Nephron progenitor cell (in vitro differentiated cells): ENCODE data around the gene TMPRSS11F.

ENCODE experiments used
- DNase-seq: peaks from one replicate; pipeline ENCODE4 v3.0.0; 2021
- H3K27ac Mint-ChIP-seq: 2 replicates; pipeline ENCODE4 v1.8.0; 2021; ENCODE audit warnings: mild to moderate bottlenecking, moderate library complexity, mixed read lengths
- H3K27me3 Mint-ChIP-seq: 2 replicates; pipeline ENCODE4 v1.8.0; 2021; ENCODE audit warnings: mild to moderate bottlenecking, low read depth, mixed read lengths; ENCODE audit not compliant: poor library complexity
- H3K36me3 Mint-ChIP-seq: 2 replicates; pipeline ENCODE4 v1.8.0; 2021; ENCODE audit warnings: low read depth, mixed read lengths
- H3K4me1 Mint-ChIP-seq: 2 replicates; pipeline ENCODE4 v1.8.0; 2021; ENCODE audit warnings: mixed read lengths
- H3K4me3 Mint-ChIP-seq: 2 replicates; pipeline ENCODE4 v1.8.0; 2021; ENCODE audit warnings: mild to moderate bottlenecking, moderate library complexity, mixed read lengths
- H3K9me3 Mint-ChIP-seq: 2 replicates; pipeline ENCODE4 v1.8.0; 2021; ENCODE audit warnings: mild to moderate bottlenecking, moderate library complexity, mixed read lengths
- CTCF ChIP-seq: fragments of 200-600 bp; sonication (generic); IDR thresholded peaks from 2 replicates; pipeline ENCODE4 v1.5.0; 2021; ENCODE audit warnings: antibody characterized with exemption

TMPRSS11F gene

GRCh38 chr4:68076194-68076593, 53.5 kb downstream of the TMPRSS11F start:
- no peak for DNase-seq
- no peak overlapping the region for H3K27ac Mint-ChIP-seq
- no peaks in the 10 kb centered on the region for H3K36me3 Mint-ChIP-seq
- peaks cover 5% of the 10 kb centered on the region for H3K4me1 Mint-ChIP-seq
- no peak overlapping the region for H3K4me3 Mint-ChIP-seq
- H3K9me3 Mint-ChIP-seq = no peaks in the 10 kb centered on the region
- H3K27me3 Mint-ChIP-seq = no peaks in the 10 kb centered on the region
- TF ChIP-seq CTCF = no peak

DNA sequence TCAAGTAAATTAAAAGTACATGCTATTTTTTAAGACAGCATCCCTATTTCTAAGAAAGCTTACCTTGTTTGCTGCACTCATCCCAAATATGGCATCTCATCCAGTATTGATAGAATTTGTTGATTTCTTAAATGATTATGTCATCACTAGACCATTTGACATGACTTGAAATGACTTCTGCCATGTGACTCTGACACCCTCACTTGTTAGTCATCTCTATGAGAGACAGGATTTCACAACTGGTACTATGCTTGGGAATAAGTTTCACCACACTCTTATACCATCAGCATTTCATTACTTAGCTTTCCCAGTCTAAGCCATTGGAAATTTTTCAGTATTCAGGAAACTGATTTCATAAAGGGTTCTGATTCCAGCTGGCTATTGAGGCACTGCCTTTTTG, 55.3 kb downstream of the TMPRSS11F start:
- H3K27ac Mint-ChIP-seq = no peak overlapping the region
- H3K4me1 Mint-ChIP-seq = peaks cover 5% of the 10 kb centered on the region
- H3K27me3 Mint-ChIP-seq = no peaks in the 10 kb centered on the region

GRCh38 chr4:68070302-68070701, 59.4 kb downstream of the TMPRSS11F start:
- TF ChIP-seq CTCF = no peak
- H3K4me1 Mint-ChIP-seq = no peaks in the 10 kb centered on the region
- H3K9me3 Mint-ChIP-seq = no peaks in the 10 kb centered on the region
- DNase-seq = no peak
- no peak overlapping the region for H3K27ac Mint-ChIP-seq
- H3K36me3 Mint-ChIP-seq = no peaks in the 10 kb centered on the region
- no peak overlapping the region for H3K4me3 Mint-ChIP-seq
- H3K27me3 Mint-ChIP-seq = no peaks in the 10 kb centered on the region

More for the DNA sequence above, 55.3 kb downstream of the TMPRSS11F start:
- no peak for TF ChIP-seq CTCF
- DNase-seq = no peak
- Mint-ChIP-seq H3K9me3 (no peaks in the 10 kb centered on the region), H3K4me3 (no peak overlapping the region), H3K36me3 (no peaks in the 10 kb centered on the region)

GRCh38 chr4:68062501-68062900, 67.2 kb downstream of the TMPRSS11F start:
- no peaks in the 10 kb centered on the region for H3K4me1 Mint-ChIP-seq
- no peak for TF ChIP-seq CTCF
- no peaks in the 10 kb centered on the region for H3K27me3 Mint-ChIP-seq
- no peak overlapping the region for H3K4me3 Mint-ChIP-seq
- DNase-seq = no peak
- H3K9me3 Mint-ChIP-seq = no peaks in the 10 kb centered on the region
- H3K36me3 Mint-ChIP-seq = no peaks in the 10 kb centered on the region
- H3K27ac Mint-ChIP-seq = no peak overlapping the region

DNA sequence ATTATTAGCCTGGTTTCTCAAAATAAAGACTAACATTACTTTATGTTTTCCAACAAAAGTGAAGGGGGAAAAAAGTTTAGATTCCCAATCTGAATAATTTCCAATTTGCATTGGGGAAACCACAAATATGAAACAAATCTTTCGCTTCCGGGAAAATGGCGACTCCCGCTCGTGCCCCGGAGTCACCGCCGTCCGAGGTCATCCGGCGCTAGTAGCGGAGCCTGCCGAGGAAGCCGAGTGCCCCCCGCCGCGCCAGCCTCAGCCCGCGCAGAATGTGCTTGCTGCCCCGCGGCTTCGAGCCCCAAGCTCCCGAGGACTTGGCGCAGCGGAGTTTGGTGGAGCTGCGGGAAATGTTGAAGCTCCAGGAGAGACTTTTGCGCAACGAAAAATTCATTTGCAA, 91.4 kb downstream of the TMPRSS11F start:
- no peaks in the 10 kb centered on the region for H3K9me3 Mint-ChIP-seq

More for the DNA sequence above, 91.4 kb downstream of the TMPRSS11F start:
- H3K4me3 Mint-ChIP-seq = no peak overlapping the region
- H3K36me3 Mint-ChIP-seq = no peaks in the 10 kb centered on the region
- H3K4me1 Mint-ChIP-seq = no peaks in the 10 kb centered on the region
- H3K27ac Mint-ChIP-seq = no peak overlapping the region
- no peak for TF ChIP-seq CTCF
- DNase-seq = no peak
- H3K27me3 Mint-ChIP-seq = no peaks in the 10 kb centered on the region
